Upper lobe of left lung (tissue), 6 donors: ENCODE data around the gene ABCD3. TPM values are rescaled to one million over a fixed set of nuclear protein-coding genes. Genes with fewer than 3 reads are reported as not detected.
"Not testable (repeated sequence)": the region's sequence is repeated elsewhere in the genome, so short reads cannot be mapped to it uniquely, and the experiment has no call there.

ENCODE experiments used
- ATAC-seq, 2 donors: fragments of 200-7000 bp; cut with Tn5 transposase; one replicate each; pipeline ENCODE4 v1.9.1; 2022; ENCODE audit warnings: mild to moderate bottlenecking in 2 of 2, moderate library complexity in 2 of 2; ENCODE audit not compliant: low FRiP score in 2 of 2
- DNase-seq, 2 donors: peaks; one replicate each; pipeline ENCODE4 v3.0.0-alpha.2; 2019 to 2020
- H3K27ac ChIP-seq, 4 donors: fragments of 200-600 bp; sonication (generic); one replicate each; pipeline ENCODE4 v1.5.1; 2016 to 2019
- H3K27me3 ChIP-seq, 4 donors: fragments of 200-600 bp; sonication (generic); one replicate each; pipeline ENCODE4 v1.5.1; 2017 to 2019
- H3K36me3 ChIP-seq, 4 donors: fragments of 200-600 bp; sonication (generic); one replicate each; pipeline ENCODE4 v1.5.1; 2016 to 2019
- H3K4me1 ChIP-seq, 4 donors: fragments of 200-600 bp; sonication (generic); one replicate each; pipeline ENCODE4 v1.5.1; 2018 to 2019
- H3K4me3 ChIP-seq, 4 donors: fragments of 200-600 bp; sonication (generic); one replicate each; pipeline ENCODE4 v1.5.1; 2017 to 2019; ENCODE audit warnings: mild to moderate bottlenecking in 2 of 4, moderate library complexity in 1 of 4
- H3K9me3 ChIP-seq, 4 donors: fragments of 200-600 bp; sonication (generic); one replicate each; pipeline ENCODE4 v1.5.1; 2018 to 2019
- CTCF ChIP-seq, 6 experiments: fragments of 450-650 bp in 4 of 6; fragments of 200-600 bp in 2 of 6; sonication (generic) in 2 of 6; IDR thresholded peaks; one replicate each; pipeline ENCODE4 v1.5.1; 2016 to 2019; ENCODE audit warnings: antibody characterized with exemption in 6 of 6
- EP300 ChIP-seq, 4 donors: sonication (generic); formaldehyde crosslinking; IDR thresholded peaks; one replicate each; pipeline ENCODE4 v1.5.1; 2017; ENCODE audit warnings: antibody characterized with exemption in 4 of 4, control low read depth in 2 of 4
- POLR2A ChIP-seq, 4 donors: fragments of 450-650 bp; IDR thresholded peaks; one replicate each; pipeline ENCODE4 v1.5.1; 2016 to 2017; ENCODE audit warnings: antibody characterized with exemption in 4 of 4, mild to moderate bottlenecking in 2 of 4
- POLR2AphosphoS5 ChIP-seq, 2 donors: sonication (generic); formaldehyde crosslinking; IDR thresholded peaks; one replicate each; pipeline ENCODE4 v1.5.1; 2017; ENCODE audit warnings: antibody characterized with exemption in 2 of 2
- WGBS, 2 donors: methylation state at CpG; one replicate each; pipeline ENCODE4 v1.1.5; 2017 to 2018; 5-methylcytosine and 5-hydroxymethylcytosine counted together
- total RNA-seq, 6 donors: library from RNA; depleted of rRNA in 4 of 6; stranded (reverse); fragments of >200 nt in 4 of 6; gene quantifications; one replicate each; pipeline versions ENCODE4 v1.1.0 to v1.2.1, GENCODE V29; 2016 to 2021
- donor health status: DM: no; HTN: no; CAD: no; lungs with moderate emphysema.
- donor health status: DM: no; HTN: yes; CAD: no; lungs with severe emphysema.

The ABCD3 gene
- total RNA-seq, 6 donors from 2014 or later, result 14.2 to 54.8 (median 38.1) TPM

- Histone ChIP-seq H3K4me3 (no peak overlapping the region), H3K27ac (no peak overlapping the region), H3K4me1 (peaks cover 29 to 52% (median 42%) of the 10 kb centered on the region in 4 donors), H3K27me3 (no peaks in the 10 kb centered on the region), H3K9me3 (no peaks in the 10 kb centered on the region), H3K36me3 (no peaks in the 10 kb centered on the region)
- WGBS, 2 donors, result 77 to 95% methylated on average over 8 of the region's 8 CpGs
- no peak for TF ChIP-seq EP300 (IDR thresholded peaks at IDR 0.05)
- TF ChIP-seq POLR2A (IDR thresholded peaks at IDR 0.05), result no peak
- TF ChIP-seq POLR2AphosphoS5 (IDR thresholded peaks at IDR 0.05), result no peak
- TF ChIP-seq CTCF (IDR thresholded peaks at IDR 0.05), result no peak
- ATAC-seq, result no peak
- DNase-seq, result no peak
Measured at GRCh38 chr1:94422115-94422820, 4.1 kb downstream of the ABCD3 start.

GRCh38 chr1:94425821-94426484, 7.8 kb downstream of the ABCD3 start:
- 21 to 24% methylated on average over 4 of the region's 4 CpGs for WGBS, 2 donors
- Histone ChIP-seq H3K4me3 (peak overlapping the region in 1 of 4 donors; percentile 7), H3K9me3 (no peaks in the 10 kb centered on the region), H3K27ac (peak overlapping the region in 3 of 4 donors; percentile 13 to 38 (median 32)), H3K4me1 (peaks cover 19 to 48% (median 31%) of the 10 kb centered on the region in 4 donors), H3K27me3 (no peaks in the 10 kb centered on the region), H3K36me3 (no peaks in the 10 kb centered on the region)
- DNase-seq, result no peak
- no peak for ATAC-seq
- TF ChIP-seq POLR2A (IDR thresholded peaks at IDR 0.05) (no peak), CTCF (IDR thresholded peaks at IDR 0.05) (no peak), POLR2AphosphoS5 (IDR thresholded peaks at IDR 0.05) (no peak), EP300 (IDR thresholded peaks at IDR 0.05) (no peak)

- 58 to 64% methylated on average over 9 of the region's 9 CpGs for WGBS, 2 donors
- H3K36me3 ChIP-seq, H3K9me3 ChIP-seq, DNase-seq, H3K27me3 ChIP-seq, ATAC-seq: not testable (repeated sequence)
- Histone ChIP-seq H3K27ac (peak overlapping the region in 2 of 4 donors; percentile 13 to 32), H3K4me1 (peaks cover 14 to 44% (median 31%) of the 10 kb centered on the region in 4 donors), H3K4me3 (peak overlapping the region in 1 of 4 donors; percentile 7)
Measured at GRCh38 chr1:94426485-94426870, 8.3 kb downstream of the ABCD3 start.

GRCh38 chr1:94428441-94428840, 10.3 kb downstream of the ABCD3 start:
- 86% methylated on average over 5 of the region's 5 CpGs for WGBS, 2 donors
- no peak overlapping the region for H3K27ac ChIP-seq

GRCh38 chr1:94428927-94429528, 10.8 kb downstream of the ABCD3 start:
- H3K27me3 ChIP-seq, H3K36me3 ChIP-seq, H3K4me3 ChIP-seq, H3K27ac ChIP-seq, H3K9me3 ChIP-seq, DNase-seq, ATAC-seq: not testable (repeated sequence)
- WGBS, 2 donors, result 89 to 93% methylated on average over 3 of the region's 3 CpGs
- H3K4me1 ChIP-seq, result peaks cover 6 to 31% (median 19%) of the 10 kb centered on the region in 4 donors

More at GRCh38 chr1:94428441-94428840, 10.3 kb downstream of the ABCD3 start:
- no peak for ATAC-seq
- Histone ChIP-seq H3K9me3 (no peaks in the 10 kb centered on the region), H3K36me3 (no peaks in the 10 kb centered on the region), H3K4me3 (no peak overlapping the region), H3K4me1 (peaks cover 7 to 35% (median 20%) of the 10 kb centered on the region in 4 donors), H3K27me3 (no peaks in the 10 kb centered on the region)
- no peak for DNase-seq
- TF ChIP-seq POLR2A (IDR thresholded peaks at IDR 0.05) (no peak), EP300 (IDR thresholded peaks at IDR 0.05) (no peak), POLR2AphosphoS5 (IDR thresholded peaks at IDR 0.05) (no peak), CTCF (IDR thresholded peaks at IDR 0.05) (no peak)

GRCh38 chr1:94430066-94430465, 11.9 kb downstream of the ABCD3 start:
- not testable (repeated sequence) for H3K36me3 ChIP-seq, ATAC-seq, H3K27me3 ChIP-seq, DNase-seq, H3K9me3 ChIP-seq, H3K4me3 ChIP-seq, H3K27ac ChIP-seq
- peaks cover 4 to 27% (median 19%) of the 10 kb centered on the region in 4 donors for H3K4me1 ChIP-seq
- 75 to 90% methylated on average over 1 of the region's 1 CpG for WGBS, 2 donors
